ENCODE measurements around the gene NOA1.

The NOA1 gene

DNA sequence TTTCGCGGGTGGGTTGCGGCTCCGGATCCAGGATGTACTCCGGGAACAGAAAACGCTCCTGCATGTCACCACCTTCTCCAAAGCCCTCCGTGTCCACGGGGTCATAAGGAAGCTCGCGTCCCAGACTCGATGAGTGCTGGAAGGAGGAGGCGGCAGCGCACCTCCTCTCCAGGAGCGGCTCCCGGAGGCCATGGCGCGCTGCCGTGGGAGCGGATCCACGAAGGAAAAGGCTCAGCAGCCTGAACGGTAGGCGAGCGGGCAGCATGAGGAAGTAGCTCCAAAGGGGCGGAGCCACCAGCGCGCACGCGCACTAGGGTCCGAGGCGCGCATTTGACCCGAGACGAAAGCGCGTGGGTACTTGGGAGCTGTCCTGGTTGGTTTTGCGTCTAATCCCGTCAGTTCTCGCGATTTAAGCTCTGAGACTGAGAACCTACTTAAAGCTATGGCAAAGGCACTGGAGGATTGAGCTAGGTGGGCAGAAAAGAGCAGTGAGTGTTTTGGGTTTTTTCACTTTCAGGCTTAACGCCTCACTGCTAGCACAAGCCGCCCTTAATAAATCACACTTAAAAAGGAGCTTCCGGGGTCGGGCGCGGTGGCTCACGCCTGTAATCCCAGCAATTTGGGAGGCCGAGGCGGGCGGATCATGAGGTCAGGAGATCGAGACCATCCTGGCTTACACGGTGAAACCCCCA is at the start of gene NOA1:
NOA1 (minus strand) TSS at position 286 of the 692 bp plus-strand sequence; CDS start at position 265, 21 bp downstream.
- DNase-seq (ENCODE audit: low read depth) = peak; percentile 94

DNA sequence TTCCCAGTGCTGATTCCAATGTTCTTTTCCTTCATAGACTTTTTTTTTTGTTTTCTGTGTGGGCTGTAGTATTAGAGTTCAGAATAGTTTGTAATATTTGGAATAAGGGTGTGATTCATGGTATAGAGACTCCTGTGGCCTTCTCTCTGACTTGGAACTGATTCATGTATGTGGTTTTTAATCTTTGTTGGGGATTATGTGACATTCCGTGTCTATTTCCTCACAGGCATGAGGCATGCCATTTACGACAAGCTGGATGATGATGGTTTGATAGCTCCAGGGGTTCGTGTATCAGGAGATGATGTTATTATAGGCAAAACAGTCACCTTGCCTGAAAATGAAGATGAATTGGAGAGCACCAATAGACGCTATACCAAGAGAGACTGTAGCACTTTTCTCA is 45.7 kb upstream of the NOA1 start:
- peak; percentile 89 for DNase-seq (ENCODE audit: low read depth)

DNA sequence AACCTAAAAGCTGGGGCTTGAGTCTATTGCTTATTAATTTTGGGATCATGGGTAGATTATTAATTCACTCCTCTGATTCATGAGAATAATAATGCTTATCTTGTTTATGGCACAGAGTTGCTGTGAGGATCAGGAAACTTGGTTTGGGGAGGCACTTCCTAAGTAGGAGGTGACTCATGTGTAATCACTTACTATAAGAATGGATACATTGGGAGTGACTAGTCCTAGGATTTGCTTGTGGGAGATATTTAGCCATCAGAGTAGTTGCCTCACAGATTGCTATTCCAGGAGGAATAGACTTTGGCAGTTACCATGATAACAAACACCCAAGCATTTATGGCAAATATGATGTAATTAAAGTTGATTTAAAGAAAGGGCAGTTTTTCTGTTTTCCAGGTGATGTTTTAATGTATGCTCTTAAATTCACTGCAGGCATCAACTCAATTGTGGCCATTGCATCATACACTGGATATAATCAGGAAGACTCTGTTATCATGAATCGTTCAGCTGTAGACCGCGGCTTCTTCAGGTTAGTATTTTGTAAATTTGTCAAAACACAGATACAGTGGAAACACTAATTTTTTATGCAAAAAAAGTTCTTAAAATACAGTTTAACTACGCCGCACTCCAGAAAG is 43.2 kb upstream of the NOA1 start:
- DNase-seq (ENCODE audit: low read depth) = peak; percentile 72

DNA sequence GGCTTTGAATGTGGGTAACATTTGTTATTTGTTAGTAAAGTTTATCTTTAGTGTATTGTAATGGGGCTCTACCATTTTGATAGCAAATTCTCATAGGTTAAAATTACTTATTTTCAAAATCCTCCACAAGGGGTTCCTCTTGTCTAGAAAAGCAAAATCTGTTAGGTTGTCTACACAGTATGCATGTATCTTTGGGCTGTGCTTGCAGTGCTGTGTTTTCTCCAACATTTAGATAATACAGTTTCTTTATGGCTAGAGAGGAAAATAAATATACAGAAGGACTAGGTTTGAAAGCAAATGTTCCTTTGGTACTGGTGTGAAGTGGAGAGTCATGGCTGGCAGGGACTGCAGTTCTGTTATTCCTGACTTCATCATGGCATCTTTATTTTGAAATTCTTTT is 41.6 kb upstream of the NOA1 start:
- DNase-seq (ENCODE audit: low read depth) = no peak

DNA sequence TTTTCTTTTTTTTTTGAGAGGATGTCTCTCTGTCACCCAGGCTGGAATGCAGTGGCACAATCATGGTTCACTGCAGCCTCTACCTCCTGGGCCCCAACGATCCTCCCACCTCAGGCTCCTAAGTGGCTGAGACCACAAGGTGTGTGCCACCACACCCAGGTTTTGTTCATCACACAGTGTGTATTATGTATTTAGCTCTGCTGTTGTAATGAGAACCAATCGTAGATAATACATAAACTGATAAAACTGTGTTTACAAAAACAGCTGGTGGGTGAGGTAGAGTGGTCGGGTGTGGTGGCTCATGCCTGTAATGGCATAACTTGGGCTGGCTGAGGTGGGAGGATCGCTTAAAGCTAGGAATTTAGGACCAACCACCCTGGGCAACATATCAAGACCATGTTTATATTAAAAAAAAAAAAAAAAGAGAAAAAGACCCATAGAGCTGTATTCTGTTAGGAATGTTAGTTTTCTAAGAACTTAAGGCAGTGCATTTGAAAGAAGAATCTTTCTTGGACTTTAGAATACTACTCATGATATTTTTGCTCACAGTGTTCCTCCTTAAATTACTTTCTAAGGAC is 36.2 kb upstream of the NOA1 start:
- DNase-seq (ENCODE audit: low read depth) = no peak

DNA sequence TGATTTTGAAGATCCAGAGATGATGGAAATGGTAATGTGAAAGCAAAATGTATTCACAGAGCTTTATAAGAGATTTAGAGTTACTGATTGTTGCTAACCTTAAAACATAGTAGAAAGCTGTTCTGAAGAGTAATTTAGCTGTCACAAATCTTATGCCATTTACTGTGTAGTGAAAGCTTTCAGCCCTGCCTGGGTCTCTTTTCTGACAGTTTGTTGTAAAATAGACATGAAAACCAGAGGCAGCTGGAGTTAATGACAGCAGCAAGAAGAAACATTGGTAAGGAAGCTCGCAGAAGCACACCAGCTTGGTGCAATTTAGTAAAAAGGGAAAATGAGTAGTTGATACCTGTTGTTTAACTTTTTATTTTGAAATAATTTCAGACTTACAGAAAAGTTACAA is 22.3 kb upstream of the NOA1 start:
- no peak for DNase-seq (ENCODE audit: low read depth)

DNA sequence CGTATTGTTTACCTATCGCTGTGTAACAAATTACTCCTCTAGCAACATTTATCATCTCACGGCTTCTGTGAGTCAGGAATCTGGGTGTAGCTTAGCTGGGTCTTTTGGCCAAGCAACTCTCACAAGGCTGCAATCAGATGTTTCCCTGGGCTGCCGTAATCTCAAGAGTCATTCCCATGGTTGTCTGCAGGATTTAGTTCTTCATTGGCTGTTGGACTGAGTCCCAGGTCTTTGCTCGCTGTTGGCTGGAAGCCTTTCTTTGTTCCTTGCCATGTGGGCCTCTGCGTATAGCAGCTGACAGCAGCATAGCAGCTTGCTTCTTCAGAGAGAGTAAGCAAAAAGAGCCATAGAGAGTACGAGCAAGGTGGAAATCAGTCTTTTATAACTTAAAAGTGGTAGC is 18.1 kb upstream of the NOA1 start:
- no peak for DNase-seq (ENCODE audit: low read depth)

DNA sequence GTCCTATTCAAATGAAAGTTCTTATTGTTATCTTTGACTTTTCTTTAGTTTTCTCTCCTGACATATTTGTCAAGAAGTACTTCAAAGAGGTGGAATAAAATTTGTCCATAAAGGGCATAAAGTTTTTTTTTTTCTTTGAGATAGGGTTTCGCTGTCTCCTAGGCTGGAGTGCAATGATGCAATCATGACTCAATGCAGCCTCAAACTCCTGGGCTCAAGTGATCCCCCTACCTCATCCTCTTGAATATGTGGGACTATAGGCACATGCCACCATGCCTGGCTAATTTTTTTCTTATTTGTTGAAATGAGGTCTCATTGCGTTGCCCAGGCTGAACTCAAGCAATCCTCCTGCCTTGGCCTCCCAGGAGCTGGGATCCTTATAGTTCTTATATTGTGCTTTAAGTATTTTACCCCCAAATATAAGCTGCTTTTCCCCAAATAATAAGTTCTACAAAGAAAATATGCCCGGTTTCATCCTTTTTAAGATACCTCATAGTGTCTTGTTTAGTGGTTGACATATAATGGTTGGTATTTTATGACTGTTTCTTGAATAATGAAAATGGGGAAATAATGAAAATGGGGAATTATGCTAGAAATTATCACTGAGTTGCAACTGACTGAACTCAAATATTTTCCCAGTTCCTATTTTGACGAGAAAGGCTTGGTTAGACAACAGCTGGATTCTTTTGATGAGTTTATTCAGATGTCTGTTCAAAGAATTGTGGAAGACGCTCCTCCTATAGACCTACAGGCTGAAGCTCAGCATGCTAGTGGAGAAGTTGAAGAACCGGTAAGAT is 12.9 kb upstream of the NOA1 start:
- DNase-seq (ENCODE audit: low read depth) = no peak

DNA sequence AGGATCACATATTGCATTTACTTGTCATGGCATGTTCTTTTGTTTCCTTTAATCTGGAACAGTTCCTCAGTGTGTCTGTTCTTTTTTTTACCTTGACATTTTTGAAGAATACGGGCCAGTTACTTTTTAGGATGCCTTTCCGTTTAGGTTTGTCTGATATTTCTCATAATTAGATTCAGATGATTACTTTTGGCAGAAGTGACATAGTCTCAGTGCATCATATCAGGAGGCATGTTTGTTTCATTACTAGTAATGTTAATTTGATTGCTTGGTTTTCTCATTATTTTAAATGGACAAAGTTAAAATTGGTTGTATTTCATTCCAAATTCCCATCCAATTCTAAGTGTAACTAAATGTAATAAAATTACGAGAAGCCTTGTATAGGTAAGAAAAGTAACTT is 9.5 kb upstream of the NOA1 start:
- DNase-seq (ENCODE audit: low read depth) = no peak

DNA sequence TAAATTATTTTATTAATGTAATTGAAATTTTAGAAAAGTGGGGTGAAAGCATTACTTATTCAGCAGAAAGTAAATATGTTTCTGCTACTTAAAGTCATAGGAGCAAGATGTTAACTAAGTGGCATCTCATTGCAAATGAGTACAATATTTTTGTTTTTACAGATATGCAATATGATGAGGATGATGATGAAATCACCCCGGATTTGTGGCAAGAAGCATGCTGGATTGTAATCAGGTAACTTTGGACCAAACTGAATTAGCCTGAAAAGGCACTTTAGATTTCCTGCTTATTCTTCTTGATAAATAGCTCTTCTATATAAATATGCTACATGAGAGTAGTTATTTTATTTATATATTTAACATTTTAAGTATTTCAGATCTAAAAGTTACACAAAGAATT is 8.8 kb upstream of the NOA1 start:
- DNase-seq (ENCODE audit: low read depth) = no peak

DNA sequence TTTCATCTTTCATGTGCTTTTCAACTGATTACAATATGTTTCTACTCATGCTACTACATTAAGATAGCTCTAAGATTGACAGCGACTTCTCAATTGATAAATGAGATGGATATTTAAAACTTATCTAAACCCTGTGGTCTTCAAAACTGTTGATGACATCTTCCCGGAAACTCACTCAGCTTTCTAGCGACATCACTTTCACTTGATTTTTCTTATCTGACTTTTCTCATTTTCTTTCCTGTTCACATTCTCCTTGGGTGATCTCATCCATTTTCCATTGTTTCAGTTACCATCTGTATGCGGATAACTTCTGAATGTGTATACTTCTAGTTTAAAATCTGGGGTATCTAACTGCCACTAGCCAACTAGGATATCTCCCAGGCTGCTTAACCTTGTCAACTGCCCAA is 4.4 kb upstream of the NOA1 start:
- DNase-seq (ENCODE audit: low read depth) = peak; percentile 38

DNA sequence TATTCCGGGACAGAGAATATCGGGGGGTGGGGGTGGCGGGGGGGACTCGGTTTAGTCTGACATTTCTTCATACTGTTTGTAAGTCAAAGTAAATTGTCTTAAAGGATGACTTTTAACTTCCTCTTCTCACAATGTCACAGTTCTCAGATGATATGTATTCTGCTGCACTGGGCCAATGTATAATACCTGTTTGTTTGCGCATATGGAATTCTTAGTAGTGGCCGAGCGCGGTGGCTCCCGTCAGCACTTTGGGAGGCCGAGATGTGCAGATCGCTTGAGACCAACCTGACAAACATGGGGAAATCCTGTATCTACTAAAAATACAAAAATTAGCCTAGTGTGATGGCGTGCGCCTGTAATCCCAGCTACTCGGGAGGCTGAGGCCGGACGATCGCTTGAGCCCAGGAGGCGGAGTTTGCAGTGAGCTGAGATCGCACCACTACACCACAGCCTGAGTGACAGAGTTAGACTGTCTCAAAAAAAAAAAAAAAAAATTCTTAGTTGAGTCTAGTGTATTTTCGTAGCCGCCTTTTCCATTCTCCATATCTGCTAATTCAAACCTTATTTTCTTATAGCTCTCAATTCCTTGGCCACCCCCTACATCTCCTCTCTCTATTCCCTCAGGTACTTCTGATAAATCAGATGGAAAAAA is 2.1 kb upstream of the NOA1 start:
- no peak for DNase-seq (ENCODE audit: low read depth)

DNA sequence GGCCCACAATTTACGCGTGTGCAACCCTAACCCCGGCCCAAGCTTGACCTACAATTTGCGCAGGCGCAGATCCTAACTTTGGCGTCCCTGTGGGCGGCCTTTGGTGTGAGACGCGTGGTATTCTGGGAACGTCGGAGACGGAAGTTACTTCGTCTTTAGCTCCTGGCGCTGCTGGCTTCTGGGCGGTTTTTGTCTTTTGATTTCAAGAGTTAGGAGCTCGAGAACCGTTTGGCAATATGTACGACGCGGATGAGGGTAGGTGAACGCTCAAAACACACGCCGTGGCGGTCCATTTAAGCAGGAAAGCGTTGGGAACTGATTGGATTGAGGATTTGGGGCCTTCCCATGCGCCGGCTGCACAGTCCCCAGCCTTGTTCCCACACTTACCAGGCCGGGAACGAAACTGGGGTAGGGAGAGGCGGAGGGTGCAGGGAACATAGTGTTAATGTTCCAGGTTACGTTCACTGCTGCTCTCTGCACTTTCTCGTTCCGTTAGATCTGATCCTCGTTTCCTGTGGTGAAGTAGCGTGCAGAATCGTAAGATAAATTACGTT is 1.4 kb upstream of the NOA1 start, which contains the start of gene POLR2B:
POLR2B (plus strand) TSS at position 147 of the 554 bp plus-strand sequence; CDS start at position 237, 90 bp downstream.
- peak; percentile 78 for DNase-seq (ENCODE audit: low read depth)

DNA sequence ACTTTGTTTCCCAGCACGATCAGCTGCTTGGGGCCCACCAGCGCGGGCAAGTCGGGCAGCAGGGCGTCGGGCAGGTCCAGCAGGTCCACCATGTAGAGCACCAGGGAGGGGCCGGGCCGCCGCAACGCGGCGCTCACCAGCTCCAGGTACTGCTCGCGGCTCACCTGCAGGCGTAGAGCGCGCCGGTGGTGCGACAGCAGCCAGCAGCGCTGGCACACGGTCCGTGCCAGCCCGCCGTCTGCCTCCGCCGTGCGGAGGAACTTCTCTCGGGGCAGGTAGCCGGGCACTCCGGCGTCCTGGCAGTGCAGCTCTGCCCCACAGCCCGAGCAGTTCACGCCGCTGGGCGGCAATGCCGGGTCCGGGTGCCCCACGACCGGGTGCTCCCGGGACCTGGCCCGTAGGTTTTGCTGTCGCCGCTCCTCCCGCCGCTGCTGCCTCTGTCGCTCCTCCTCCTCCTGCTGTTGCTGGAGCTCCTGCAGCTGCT is 527 bp downstream of the NOA1 start:
- DNase-seq (ENCODE audit: low read depth) = no peak

DNA sequence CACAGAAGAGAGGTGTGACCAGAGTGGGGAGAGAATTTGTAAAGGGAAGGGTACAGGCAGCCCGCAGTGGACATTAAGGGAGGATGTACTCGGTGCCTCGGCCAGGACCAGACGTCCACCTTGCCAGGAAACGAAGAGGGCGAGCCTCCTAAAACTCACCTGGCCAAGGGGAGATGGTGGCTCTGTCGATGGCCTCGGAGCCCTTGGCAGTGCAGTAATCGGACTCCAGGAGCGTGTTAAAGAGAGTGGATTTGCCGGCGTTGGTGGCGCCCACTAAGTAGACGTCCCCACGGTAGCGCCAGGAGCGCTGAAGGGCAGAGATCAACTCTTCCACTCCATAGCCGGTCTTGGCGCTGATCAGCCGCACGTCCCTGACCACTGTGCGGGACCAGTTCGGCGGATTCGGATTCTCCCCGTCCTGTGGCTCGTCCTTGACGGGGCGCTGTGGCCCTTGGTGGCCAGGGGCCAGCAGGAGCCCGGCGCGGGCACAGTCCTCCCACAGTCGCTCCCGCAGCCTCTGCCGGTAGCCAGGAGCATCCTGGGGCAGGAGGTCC is 1.0 kb downstream of the NOA1 start:
- DNase-seq (ENCODE audit: low read depth) = no peak

DNA sequence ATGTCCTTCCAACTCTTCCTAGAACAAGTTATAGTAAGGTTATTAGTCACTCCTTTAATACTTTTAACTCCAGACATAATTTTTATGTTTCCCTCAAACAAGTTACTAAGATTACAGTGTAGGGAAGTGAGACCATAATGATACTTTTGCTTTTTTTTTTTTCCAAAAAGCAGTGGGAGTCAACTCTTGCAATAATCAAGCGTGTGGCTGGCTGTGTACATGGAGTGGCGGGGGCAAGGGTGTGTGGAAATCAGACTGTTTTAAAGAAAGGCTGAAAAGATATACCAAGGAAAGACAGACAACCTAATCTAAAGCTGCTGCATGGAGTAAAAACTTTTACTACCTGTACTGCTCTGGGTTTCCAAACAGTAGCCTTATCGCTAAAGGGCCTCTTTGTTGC is 4.1 kb downstream of the NOA1 start:
- DNase-seq (ENCODE audit: low read depth) = no peak

DNA sequence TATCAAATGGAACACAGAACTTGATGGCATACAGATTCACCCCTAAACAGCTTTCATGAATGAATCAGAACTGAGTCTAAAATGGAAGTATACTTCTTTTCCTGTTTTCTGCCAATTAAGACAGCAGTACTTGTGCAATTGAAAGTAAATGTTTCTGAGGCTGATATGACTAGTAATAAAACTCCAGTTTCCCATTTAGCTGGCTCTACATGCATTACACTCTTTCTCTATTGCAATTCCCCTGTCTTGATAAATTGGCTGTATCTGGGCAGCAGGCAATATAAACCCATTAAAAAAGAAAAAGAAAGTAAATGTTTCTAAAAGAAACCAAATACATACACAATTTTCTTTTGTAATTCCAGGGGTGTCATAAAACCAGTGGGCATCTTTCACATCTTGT is 4.6 kb downstream of the NOA1 start:
- DNase-seq (ENCODE audit: low read depth) = no peak

DNA sequence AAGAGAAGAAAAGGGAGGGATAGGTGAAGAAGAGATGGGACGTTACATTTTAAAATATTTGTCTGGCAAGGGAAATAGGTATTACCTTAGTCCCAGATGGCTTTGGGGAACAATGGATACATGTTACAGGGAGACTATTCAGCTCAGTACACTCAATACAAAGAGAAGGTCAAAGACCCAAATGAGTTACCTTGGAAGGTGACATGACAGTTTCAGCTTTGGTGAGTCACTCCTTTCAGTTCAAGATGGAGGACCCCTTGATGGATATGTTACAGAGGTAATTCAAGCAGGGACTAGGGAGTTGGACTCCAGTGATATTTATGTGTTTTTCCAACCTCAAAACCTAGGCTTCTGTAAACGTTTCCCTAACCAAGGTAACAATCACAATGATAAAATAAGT is 5.0 kb downstream of the NOA1 start:
- DNase-seq (ENCODE audit: low read depth) = no peak

DNA sequence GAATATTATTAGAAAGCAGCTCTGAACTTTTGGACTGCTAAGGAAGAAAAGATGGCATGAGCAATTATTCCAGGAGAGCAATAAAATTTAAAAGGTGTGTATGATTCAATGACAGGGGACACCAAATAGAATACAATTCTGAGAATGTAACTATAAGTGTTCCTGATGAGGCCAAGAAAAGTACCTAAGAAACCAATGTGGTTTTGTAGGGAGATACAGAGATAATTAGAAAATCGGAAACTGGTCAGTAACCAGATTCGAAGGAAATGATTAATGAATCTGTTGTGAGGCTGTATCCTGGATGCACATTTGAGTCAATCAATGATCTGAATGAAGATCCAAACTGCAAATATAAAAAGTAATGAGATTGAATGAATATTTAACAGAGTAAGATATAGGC is 6.0 kb downstream of the NOA1 start:
- no peak for DNase-seq (ENCODE audit: low read depth)

DNA sequence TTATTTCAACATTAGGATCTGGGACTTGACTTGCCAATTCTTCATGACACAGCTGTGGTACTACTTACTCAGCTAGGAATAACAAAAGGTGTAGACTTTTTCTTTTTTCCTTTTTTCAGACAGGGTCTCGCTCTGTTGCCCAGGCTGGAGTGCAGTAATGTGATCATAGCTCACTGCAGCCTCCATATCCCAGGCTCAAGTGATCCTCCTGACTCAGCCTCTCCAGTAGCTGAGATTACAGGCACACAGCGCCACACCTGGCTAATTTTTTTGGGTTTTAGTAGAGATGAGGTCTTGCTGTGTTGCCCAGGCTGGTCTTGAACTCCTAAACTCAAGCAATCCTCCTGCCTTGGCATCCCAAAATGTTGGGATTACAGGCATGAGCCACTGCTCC is 16.3 kb downstream of the NOA1 start:
- DNase-seq (ENCODE audit: low read depth) = no peak

DNA sequence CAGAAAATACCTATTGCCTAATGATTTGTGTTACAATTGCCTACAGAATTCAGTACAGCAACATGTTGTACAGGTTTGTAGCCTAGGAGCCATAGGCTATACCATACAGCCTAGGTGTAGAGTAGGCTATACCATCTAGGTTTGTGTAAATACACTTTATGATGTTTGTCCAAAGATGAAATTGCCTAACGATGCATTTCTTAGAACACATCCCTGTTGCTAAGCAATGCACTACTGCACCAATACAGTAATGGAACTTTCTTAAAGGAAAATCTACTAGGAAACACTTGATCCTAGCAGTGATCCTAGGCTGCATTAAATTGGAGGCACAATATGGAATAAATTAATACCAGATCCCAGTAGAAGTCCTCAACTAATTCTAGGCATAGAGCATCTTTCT is 18.3 kb downstream of the NOA1 start:
- DNase-seq (ENCODE audit: low read depth) = no peak

Data from HS-5 (cell line).